ENCODE results near the gene ATP10D.
A peak's percentile ranks its signal among the peaks of the same experiment; 100 is the strongest.
"Not testable (repeated sequence)": the region's sequence is repeated elsewhere in the genome, so short reads cannot be mapped to it uniquely, and the experiment has no call there.

Gene ATP10D

GRCh38 chr4:47536966-47537365 lies 51.9 kb downstream of the ATP10D start:
- H3K18ac ChIP-seq (ENCODE audit: low read length), result no peak overlapping the region
- peaks cover 4% of the 10 kb centered on the region for H3K79me1 ChIP-seq (ENCODE audit: low read length)
- H2BK120ac ChIP-seq (ENCODE audit: insufficient read depth, low read length, poor library complexity), result no peak overlapping the region
- H3K4me3 ChIP-seq (ENCODE audit: low read depth, low read length), result no peak overlapping the region
- no peak overlapping the region for H2BK12ac ChIP-seq (ENCODE audit: low read length)
- H3K27me3 ChIP-seq (ENCODE audit: insufficient read depth, low read length), result no peaks in the 10 kb centered on the region
- H3K23ac ChIP-seq (ENCODE audit: low read length), result no peak overlapping the region
- no peak overlapping the region for H2AFZ ChIP-seq (ENCODE audit: insufficient read depth, low read length, poor library complexity)
- H3K14ac ChIP-seq (ENCODE audit: low read length), result no peak overlapping the region
- H3K27ac ChIP-seq (ENCODE audit: low read depth, low read length), result no peak overlapping the region
- WGBS (ENCODE audit: extremely low coverage, insufficient coverage, insufficient read length), result no CpG with 5 or more reads among the region's 1 CpG
- no peak overlapping the region for H4K8ac ChIP-seq (ENCODE audit: low read depth, low read length)
- no peak for DNase-seq
- peaks cover 3 to 4% of the 10 kb centered on the region in 2 experiments for H3K4me1 ChIP-seq (ENCODE audit: control insufficient read depth in 1 of 2, insufficient read depth in 2 of 2, low read length in 2 of 2)
- no peak overlapping the region for H4K91ac ChIP-seq (ENCODE audit: low read depth, low read length)
- no peak overlapping the region for H3K4ac ChIP-seq (ENCODE audit: low read depth, low read length)
- no peak overlapping the region for H2BK5ac ChIP-seq (ENCODE audit: low read depth, low read length, poor library complexity)
- H3K9me3 ChIP-seq (ENCODE audit: insufficient read depth, low read depth, low read length), result no peaks in the 10 kb centered on the region
- no peak overlapping the region for H2AK5ac ChIP-seq (ENCODE audit: low read length)
- H3K4me2 ChIP-seq (ENCODE audit: low read length), result no peak overlapping the region
- no peak overlapping the region for H3K9ac ChIP-seq (ENCODE audit: low read length)
- H3K36me3 ChIP-seq (ENCODE audit: control insufficient read depth in 1 of 2, insufficient read depth in 2 of 2, low read length in 2 of 2), result peaks cover under 1 to 9% of the 10 kb centered on the region in 2 experiments
- H3K79me2 ChIP-seq (ENCODE audit: control insufficient read depth, insufficient read depth, low read length, poor library complexity), result peaks cover 3% of the 10 kb centered on the region
- H4K12ac ChIP-seq (ENCODE audit: low read depth, low read length), result no peak overlapping the region

- Histone ChIP-seq H4K8ac (ENCODE audit: low read depth, low read length) (no peak overlapping the region), H3K9me3 (ENCODE audit: insufficient read depth, low read depth, low read length) (no peaks in the 10 kb centered on the region), H3K18ac (ENCODE audit: low read length) (no peak overlapping the region), H3K23ac (ENCODE audit: low read length) (no peak overlapping the region), H3K4me3 (ENCODE audit: low read depth, low read length) (no peak overlapping the region), H3K4me1 (ENCODE audit: control insufficient read depth in 1 of 2, insufficient read depth in 2 of 2, low read length in 2 of 2) (no peaks in the 10 kb centered on the region), H4K91ac (ENCODE audit: low read depth, low read length) (no peak overlapping the region), H3K27me3 (ENCODE audit: insufficient read depth, low read length) (no peaks in the 10 kb centered on the region), H3K27ac (ENCODE audit: low read depth, low read length) (peak overlapping the region; percentile 44), H3K79me1 (ENCODE audit: low read length) (no peaks in the 10 kb centered on the region), H2BK5ac (ENCODE audit: low read depth, low read length, poor library complexity) (no peak overlapping the region), H4K12ac (ENCODE audit: low read depth, low read length) (no peak overlapping the region), H3K79me2 (ENCODE audit: control insufficient read depth, insufficient read depth, low read length, poor library complexity) (no peaks in the 10 kb centered on the region), H3K36me3 (ENCODE audit: control insufficient read depth in 1 of 2, insufficient read depth in 2 of 2, low read length in 2 of 2) (peaks cover 3 to 14% of the 10 kb centered on the region in 2 experiments), H2AFZ (ENCODE audit: insufficient read depth, low read length, poor library complexity) (no peak overlapping the region), H2BK12ac (ENCODE audit: low read length) (no peak overlapping the region), H3K9ac (ENCODE audit: low read length) (no peak overlapping the region), H2AK5ac (ENCODE audit: low read length) (no peak overlapping the region), H3K14ac (ENCODE audit: low read length) (no peak overlapping the region), H2BK120ac (ENCODE audit: insufficient read depth, low read length, poor library complexity) (no peak overlapping the region), H3K4me2 (ENCODE audit: low read length) (no peak overlapping the region), H3K4ac (ENCODE audit: low read depth, low read length) (no peak overlapping the region)
- no peak for DNase-seq
- no CpG with 5 or more reads among the region's 3 CpGs for WGBS (ENCODE audit: extremely low coverage, insufficient coverage, insufficient read length)
Observed at GRCh38 chr4:47538111-47538824, 53.2 kb downstream of the ATP10D start.

GRCh38 chr4:47538825-47539154 lies 53.7 kb downstream of the ATP10D start:
- no peak overlapping the region for H4K12ac ChIP-seq (ENCODE audit: low read depth, low read length)
- no peak overlapping the region for H4K8ac ChIP-seq (ENCODE audit: low read depth, low read length)
- H2BK12ac ChIP-seq (ENCODE audit: low read length), result no peak overlapping the region
- H3K27ac ChIP-seq (ENCODE audit: low read depth, low read length), result peak overlapping the region; percentile 44
- no peak overlapping the region for H3K18ac ChIP-seq (ENCODE audit: low read length)
- no peak overlapping the region for H3K9ac ChIP-seq (ENCODE audit: low read length)
- H3K4ac ChIP-seq (ENCODE audit: low read depth, low read length), result no peak overlapping the region
- H3K79me1 ChIP-seq (ENCODE audit: low read length), result no peaks in the 10 kb centered on the region
- H3K4me2 ChIP-seq (ENCODE audit: low read length), result no peak overlapping the region
- no peak overlapping the region for H2AK5ac ChIP-seq (ENCODE audit: low read length)
- H3K79me2 ChIP-seq (ENCODE audit: control insufficient read depth, insufficient read depth, low read length, poor library complexity), result no peaks in the 10 kb centered on the region
- WGBS (ENCODE audit: extremely low coverage, insufficient coverage, insufficient read length), result no CpG with 5 or more reads among the region's 2 CpGs
- peaks cover 3 to 17% of the 10 kb centered on the region in 2 experiments for H3K36me3 ChIP-seq (ENCODE audit: control insufficient read depth in 1 of 2, insufficient read depth in 2 of 2, low read length in 2 of 2)
- H3K4me3 ChIP-seq (ENCODE audit: low read depth, low read length), result no peak overlapping the region
- H3K23ac ChIP-seq (ENCODE audit: low read length), result no peak overlapping the region
- no peaks in the 10 kb centered on the region for H3K4me1 ChIP-seq (ENCODE audit: control insufficient read depth in 1 of 2, insufficient read depth in 2 of 2, low read length in 2 of 2)
- no peak overlapping the region for H2BK120ac ChIP-seq (ENCODE audit: insufficient read depth, low read length, poor library complexity)
- DNase-seq, result no peak
- H2BK5ac ChIP-seq (ENCODE audit: low read depth, low read length, poor library complexity), result no peak overlapping the region
- no peak overlapping the region for H2AFZ ChIP-seq (ENCODE audit: insufficient read depth, low read length, poor library complexity)
- no peak overlapping the region for H4K91ac ChIP-seq (ENCODE audit: low read depth, low read length)
- H3K9me3 ChIP-seq (ENCODE audit: insufficient read depth, low read depth, low read length), result no peaks in the 10 kb centered on the region
- no peaks in the 10 kb centered on the region for H3K27me3 ChIP-seq (ENCODE audit: insufficient read depth, low read length)
- no peak overlapping the region for H3K14ac ChIP-seq (ENCODE audit: low read length)

- not testable (repeated sequence) for H3K4ac ChIP-seq (ENCODE audit: low read depth, low read length); H3K9me3 ChIP-seq (ENCODE audit: insufficient read depth, low read depth, low read length); H4K12ac ChIP-seq (ENCODE audit: low read depth, low read length); H3K18ac ChIP-seq (ENCODE audit: low read length); H2BK5ac ChIP-seq (ENCODE audit: low read depth, low read length, poor library complexity); H3K9ac ChIP-seq (ENCODE audit: low read length); H3K4me3 ChIP-seq (ENCODE audit: low read depth, low read length); H3K79me1 ChIP-seq (ENCODE audit: low read length); H4K8ac ChIP-seq (ENCODE audit: low read depth, low read length); H2AFZ ChIP-seq (ENCODE audit: insufficient read depth, low read length, poor library complexity); H3K4me2 ChIP-seq (ENCODE audit: low read length); H3K14ac ChIP-seq (ENCODE audit: low read length); H2AK5ac ChIP-seq (ENCODE audit: low read length); H4K91ac ChIP-seq (ENCODE audit: low read depth, low read length); H2BK120ac ChIP-seq (ENCODE audit: insufficient read depth, low read length, poor library complexity); H3K23ac ChIP-seq (ENCODE audit: low read length); H2BK12ac ChIP-seq (ENCODE audit: low read length); H3K27me3 ChIP-seq (ENCODE audit: insufficient read depth, low read length); H3K79me2 ChIP-seq (ENCODE audit: control insufficient read depth, insufficient read depth, low read length, poor library complexity); H3K27ac ChIP-seq (ENCODE audit: low read depth, low read length); H3K4me1 ChIP-seq (ENCODE audit: control insufficient read depth in 1 of 2, insufficient read depth in 2 of 2, low read length in 2 of 2)
- no CpG with 5 or more reads among the region's 5 CpGs for WGBS (ENCODE audit: extremely low coverage, insufficient coverage, insufficient read length)
- DNase-seq, result peak in 1 of 2 donors; percentile 71
- peaks cover 3 to 24% of the 10 kb centered on the region in 2 experiments for H3K36me3 ChIP-seq (ENCODE audit: control insufficient read depth in 1 of 2, insufficient read depth in 2 of 2, low read length in 2 of 2)
Observed at GRCh38 chr4:47542640-47543039, 57.6 kb downstream of the ATP10D start.
